Measurements from ENCODE around the gene LOXL3.

DNA sequence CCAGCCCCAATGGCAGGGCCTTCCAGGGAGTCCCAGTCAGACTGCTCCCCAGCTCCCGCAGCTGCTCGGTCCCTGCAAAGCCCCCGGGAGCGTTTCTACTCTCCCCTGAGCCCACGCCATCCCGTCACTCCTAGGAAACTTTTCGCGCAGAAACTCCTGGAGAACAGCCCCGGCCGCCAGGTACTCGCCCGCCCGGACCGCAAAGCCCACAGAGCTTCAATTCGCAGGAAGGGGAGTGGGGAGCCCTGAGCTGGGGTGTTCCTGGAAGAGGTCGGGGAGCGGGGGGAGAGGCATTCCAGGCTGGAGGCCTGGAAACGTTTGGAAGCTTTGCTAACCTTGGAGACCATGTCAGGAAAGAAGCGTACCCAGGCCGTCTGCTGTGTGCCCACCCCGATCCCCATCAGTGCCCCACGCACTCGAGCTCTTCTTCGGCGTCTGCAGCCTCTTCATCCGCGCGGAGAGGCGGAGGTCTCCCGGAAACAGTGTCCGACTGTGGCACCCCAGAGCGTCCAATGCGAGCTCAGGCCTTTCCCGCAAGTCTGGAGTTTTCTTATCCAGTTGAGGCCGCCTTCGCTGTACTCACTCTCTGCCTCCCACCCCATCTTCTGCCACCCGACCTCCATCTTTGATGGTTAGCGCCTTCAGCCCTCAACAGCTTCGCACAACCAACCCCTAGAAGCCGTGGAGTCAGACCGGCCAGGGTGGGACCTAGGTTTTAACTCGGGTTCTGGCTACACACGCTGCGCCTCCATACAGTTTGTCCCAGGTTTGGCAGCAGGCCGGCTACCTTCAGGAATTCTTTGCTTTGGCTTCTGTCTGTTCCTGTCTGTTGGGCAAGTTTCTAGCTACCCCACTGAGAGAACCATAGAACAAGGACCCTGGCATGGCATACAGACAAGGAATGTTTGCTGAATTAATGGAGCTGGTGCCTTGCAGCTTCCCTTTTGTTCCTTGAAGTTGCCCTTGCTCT, 50.0 kb downstream of the LOXL3 start:
- TF ChIP-seq, protein P1, sequence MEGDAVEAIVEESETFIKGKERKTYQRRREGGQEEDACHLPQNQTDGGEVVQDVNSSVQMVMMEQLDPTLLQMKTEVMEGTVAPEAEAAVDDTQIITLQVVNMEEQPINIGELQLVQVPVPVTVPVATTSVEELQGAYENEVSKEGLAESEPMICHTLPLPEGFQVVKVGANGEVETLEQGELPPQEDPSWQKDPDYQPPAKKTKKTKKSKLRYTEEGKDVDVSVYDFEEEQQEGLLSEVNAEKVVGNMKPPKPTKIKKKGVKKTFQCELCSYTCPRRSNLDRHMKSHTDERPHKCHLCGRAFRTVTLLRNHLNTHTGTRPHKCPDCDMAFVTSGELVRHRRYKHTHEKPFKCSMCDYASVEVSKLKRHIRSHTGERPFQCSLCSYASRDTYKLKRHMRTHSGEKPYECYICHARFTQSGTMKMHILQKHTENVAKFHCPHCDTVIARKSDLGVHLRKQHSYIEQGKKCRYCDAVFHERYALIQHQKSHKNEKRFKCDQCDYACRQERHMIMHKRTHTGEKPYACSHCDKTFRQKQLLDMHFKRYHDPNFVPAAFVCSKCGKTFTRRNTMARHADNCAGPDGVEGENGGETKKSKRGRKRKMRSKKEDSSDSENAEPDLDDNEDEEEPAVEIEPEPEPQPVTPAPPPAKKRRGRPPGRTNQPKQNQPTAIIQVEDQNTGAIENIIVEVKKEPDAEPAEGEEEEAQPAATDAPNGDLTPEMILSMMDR (IDR thresholded peaks at IDR 0.05) = no peak
- no peak for TF ChIP-seq POLR2AphosphoS5 (IDR thresholded peaks at IDR 0.05)

Data from prostate gland (tissue), 2 donors.